GM19238 (cell line): ENCODE measurements around the gene LY9.

Experiments
- DNase-seq: peaks from one replicate; pipeline ENCODE4 v3.0.0; 2011; ENCODE audit warnings: low spot score; ENCODE audit not compliant: insufficient read length

LY9 gene

DNA sequence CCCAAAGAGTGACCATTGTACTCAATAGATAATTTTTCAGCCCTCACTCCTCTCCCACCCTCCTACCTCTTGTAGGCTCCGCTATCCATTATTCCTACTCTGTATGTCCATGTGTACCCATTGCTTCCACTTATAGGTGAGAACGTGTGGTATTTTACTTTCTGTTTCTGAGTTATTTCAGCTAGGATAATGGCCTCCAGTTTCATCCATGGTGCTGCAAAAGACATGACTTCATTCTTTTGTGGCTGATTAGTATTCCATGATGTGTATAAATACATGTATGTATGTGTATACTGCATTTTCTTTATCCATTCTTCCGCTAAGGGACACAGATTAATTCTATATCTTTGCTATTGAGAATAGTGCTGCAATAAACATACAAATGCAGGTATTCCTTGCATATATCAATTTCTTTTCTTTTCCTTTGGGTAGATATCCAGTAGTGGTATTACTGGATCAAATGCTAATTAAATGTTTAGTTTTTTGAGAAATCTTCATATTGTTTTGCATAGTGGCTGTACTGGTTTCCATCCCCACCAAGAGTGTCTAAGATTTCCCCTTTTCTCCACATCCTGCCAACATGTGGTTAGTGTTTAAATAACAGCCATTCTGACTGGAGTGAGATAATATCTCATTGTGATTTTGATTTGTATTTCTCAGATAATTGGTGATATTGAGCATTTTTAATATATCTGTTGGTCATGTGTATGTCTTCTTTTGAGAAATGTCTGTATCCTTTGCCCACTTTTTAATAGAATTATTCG, 4.9 kb downstream of the LY9 start:
- DNase-seq, result no peak

DNA sequence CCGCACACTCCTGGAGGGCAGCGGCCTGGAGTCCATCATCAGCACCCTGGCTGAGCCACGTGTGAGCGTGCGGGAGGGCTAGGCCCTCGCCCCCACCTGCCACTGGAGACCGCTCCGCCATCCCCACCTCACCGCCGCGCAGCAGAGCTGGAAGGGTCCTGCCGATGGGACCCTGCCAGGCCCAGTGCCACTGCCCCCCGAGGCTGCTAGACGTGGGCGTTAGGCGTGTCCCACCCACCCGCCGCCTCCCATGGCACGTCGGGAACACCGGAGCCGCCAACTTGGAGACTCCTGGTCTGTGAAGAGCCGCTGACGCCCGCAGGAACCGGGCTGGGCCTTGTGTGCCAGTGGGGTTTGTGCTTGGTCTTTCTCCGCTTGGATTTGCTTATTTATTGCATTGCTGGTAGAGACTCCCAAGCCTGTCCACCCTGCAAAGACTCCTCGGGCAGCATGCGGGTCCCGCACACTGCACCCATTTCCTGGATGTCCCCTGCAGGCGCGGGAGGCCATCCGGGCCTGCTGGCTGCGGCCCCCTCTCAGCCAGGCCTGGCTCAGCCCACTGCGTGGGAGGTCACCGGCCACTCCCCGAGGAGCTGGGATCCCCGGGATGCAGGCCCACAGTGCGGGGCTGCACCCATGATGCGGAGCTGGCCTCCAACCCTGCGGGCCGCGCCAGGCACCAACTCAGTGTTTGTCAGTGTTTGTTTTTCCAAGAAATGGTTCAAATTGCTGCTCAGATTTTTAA, 6.0 kb downstream of the LY9 start:
- DNase-seq, result no peak

DNA sequence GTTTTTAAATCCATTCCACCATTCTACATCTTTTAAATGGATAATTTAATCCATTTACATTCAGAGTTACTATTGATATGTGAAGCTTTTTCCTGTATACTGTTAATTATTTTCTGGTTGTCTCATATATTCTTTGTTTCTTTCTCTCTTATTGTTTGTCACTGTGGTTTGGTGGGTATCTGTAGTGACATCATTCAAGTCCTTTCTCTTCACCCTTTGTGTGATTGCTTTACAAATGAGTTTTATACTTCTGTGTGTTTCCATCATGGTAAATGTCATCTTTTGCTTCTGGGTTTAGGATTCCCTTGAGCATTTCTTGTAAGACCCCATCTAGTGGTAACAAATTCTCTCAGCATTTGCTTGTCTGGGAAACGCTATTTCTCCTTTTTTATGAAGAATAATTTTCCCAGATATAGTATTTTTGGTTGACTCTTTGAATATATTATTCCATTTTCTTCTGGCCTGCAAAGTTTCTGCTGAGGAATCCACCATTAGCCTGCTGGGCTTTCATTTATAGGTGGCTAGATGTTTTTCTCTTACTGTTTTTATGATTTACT, 10.2 kb downstream of the LY9 start:
- DNase-seq, result no peak

DNA sequence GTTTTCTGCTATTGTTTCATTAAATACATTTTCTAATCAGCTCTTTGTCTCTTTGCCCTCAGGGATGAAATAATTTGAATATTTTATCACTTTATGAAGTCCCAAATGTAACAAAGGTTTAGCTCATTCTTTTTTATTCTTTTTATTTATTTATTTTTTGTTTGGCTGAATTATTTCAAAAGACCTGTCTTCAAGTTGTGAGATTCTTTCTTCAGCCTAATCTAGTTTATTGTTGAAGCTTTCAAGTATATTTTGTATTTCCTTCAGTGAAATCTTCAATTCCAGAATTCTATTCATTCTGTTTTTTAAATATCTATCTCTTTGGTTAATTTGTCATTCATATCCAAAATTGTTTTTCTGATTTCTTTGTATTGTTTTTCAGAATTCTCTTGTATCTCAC, 10.8 kb downstream of the LY9 start:
- no peak for DNase-seq

DNA sequence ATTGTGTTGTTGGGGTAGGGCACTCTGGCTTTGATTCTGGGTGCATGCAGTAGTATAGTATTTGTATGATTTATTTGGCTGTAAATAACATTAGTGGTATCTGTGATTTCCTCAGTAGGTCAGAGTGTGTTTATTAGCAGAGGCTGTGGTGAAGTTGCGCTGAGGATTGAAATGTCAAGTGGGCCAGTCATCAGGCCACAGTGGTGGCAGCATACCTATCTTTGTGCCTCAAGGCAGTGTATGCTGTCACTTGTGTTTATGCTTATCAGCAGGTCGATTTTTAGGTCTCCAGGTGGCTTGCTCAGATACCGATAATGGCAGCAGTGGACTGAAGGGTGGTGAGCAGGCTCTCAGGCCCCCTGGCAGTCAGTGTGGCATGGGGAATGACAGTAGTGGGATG, 11.3 kb downstream of the LY9 start:
- DNase-seq, result no peak

DNA sequence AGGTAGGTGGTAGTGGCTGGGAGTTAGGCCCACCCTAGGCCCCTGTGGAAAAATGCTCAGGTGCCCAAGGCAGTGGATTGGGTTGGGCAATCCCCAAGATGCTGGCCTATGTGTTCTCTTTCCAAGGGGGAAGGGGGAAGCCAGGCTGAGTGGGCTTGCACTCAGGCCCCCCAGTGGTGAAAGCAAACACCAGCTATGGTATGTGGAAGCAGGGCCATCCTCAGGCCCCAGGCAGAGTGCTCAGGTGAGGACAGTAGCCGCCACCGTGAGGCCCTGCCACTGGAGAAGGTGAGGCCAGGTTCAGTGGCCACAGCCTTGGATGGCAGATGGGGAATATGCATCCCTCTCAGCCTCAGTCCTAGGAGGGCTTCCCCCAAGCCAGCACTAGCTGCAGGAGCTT, 11.8 kb downstream of the LY9 start:
- no peak for DNase-seq

DNA sequence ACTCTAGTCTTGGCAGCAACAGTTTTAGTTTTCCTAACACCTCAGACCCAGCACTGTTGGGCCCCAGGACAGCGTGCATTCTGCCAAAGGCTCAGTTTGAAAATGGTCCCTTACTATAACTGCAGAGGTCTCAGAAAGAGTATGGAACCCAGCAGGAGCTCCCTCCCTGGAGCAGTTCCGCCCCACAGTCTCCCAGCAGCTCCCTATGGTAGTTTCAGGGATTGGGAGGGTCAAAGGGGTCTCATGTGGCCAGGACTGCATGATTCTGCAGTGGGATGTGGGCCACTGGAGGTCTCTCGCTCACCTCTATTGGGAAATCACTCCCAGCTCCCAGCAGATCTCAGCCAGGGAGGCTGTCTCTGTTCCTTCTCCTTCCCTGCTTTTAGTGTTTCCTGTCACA, 12.3 kb downstream of the LY9 start:
- DNase-seq, result no peak

DNA sequence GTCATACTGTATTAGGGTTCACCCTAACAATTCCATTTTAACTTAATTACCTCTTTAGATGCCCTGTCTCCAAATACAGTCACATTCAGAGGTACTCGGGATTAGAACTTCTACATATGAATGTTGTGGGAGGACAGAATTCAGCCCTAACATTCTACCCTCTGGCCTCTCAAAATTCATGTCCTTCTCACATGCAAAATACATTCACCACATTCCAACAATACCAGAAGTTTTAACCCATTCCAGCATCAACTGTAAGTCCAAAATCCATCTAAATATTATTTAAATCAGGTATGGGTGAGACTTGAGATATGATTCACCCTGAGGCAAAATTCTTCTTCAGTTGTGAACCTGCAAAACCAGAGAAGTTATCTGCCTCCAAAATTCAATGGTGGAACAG, 14.5 kb downstream of the LY9 start:
- DNase-seq, result no peak

DNA sequence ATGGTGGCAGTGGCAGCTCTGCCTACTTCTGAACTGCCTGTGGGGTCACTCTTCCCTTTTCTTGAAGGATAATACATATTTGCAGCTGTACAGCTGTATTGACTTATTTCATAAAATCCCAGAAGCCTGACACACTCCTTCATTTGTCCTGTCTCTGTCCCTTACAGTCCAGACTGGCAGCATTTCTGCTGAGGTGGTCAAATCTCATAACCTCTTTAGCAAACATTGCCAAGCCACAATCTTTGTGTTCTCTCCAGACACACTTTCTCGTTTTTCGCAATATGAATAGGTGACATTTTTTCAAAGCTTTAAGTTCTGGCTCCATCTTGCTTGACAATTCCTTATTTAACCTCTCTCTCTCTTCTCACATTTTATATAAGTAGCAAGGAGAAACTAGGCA, 15.2 kb downstream of the LY9 start:
- DNase-seq, result no peak

DNA sequence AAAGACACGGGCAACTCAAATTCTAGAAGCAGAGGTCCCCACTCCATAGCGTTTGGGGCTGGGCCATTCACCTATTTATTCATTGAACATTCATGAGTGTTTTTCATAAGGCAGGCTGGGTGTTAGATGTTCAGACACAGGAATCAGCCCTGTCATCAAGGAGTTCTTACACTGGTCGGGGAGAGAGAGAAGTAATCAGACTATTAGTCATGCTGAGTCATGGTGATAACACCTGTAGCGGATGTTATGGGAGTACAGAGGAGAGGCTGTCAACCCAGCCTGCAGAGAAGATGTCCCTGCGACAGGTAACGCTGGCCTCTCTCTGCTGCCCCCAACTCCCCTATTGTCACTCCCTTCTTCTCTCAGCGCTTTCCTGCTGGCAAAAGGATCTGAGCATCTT, 17.2 kb downstream of the LY9 start:
- no peak for DNase-seq

DNA sequence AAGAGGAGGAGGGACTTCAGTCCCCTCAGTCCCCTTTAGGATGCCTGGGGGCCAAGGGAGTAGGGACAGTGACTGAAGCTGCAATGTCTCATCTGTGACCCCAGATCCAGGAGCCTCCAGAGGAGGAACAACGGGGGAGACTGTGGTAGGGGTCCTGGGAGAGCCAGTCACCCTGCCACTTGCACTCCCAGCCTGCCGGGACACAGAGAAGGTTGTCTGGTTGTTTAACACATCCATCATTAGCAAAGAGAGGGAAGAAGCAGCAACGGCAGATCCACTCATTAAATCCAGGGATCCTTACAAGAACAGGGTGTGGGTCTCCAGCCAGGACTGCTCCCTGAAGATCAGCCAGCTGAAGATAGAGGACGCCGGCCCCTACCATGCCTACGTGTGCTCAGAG, 18.3 kb downstream of the LY9 start:
- DNase-seq, result no peak

DNA sequence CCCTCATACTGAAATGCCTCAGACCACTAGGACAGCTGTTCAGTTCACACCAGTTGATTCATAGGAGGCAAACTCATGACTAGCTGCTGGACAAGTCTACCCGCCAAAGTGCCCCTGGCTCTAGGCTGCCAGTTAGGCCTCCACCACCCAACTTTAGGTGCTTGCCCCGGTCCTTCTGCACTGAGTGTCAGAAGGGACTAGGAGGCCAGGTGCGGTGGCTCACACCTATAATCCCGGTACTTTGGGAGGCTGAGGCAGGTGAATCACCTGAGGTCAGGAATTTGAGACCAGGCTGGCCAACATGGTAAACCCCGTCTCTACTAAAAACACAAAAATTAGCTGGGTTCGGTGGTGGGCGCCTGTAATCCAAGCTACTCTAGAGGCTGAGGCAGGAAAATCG, 18.9 kb downstream of the LY9 start:
- DNase-seq, result no peak

DNA sequence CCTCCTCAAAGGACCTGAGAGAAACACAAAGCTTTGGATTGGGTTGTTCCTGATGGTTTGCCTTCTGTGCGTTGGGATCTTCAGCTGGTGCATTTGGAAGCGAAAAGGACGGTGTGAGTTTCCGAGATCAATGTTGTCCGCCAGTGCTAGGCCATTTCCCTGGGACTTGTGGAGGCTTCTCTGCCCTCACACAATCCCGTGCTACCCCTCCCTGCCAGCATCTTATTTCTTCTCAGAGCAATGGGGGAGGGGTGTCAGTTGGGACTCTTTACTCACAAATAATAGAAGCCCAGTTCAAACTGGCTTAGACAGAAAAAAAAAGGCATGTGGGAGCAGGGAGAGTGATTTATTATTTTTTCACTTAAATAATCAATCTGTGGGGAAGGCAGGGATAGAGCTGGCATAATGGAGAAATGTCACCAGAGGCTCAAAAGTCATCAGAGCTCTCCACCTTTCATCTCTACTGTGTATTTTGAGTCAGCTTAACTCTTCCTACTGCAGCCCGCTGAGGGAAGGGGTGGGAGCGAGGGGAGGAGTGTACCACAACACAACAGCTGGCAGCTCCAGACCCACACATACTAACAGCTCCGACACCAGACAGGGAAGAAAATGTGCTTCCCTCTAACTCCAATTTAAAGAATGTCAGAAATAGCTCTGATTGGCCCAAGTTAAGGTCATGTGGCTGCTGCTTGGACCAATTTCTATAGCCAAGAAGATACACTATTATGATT, 22.4 kb downstream of the LY9 start:
- no peak for DNase-seq

DNA sequence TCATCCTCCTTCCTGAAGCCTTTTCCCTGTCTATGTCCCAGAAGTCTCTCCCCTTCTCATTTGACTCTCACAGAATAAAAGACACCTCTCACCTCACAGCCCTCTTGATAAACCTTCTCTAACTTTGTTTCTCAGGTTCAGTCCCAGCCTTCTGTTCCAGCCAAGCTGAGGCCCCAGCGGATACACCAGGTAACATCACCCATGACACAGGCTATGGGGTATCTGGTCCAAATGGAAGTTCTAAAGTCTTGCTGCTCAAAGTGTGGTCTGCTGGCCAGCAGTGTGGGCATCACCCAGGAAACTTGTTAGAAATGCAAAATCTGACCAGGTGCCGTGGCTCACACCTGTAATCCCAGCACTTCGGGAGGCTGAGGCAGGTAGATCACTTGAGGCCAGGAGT, 23.2 kb downstream of the LY9 start:
- DNase-seq, result no peak

DNA sequence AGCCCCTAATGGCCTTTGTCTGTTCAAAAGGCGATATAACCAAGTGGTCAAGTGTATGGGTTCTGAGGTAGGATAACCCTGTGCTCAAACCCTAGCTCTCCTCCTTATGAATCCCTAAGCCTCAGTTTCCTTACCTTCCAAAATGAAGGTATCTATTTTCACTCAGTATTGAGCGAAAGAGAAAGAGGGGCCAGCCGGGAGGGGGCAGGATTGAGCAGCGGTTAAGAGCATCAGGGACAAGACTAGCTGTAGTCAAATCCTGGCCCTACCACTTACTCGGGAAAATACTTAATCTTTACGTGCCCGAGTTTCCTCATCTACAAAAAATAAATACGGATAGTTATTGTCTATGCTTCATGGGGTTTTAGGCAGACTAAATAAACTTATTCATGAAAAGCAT, 25.7 kb downstream of the LY9 start:
- DNase-seq, result no peak

DNA sequence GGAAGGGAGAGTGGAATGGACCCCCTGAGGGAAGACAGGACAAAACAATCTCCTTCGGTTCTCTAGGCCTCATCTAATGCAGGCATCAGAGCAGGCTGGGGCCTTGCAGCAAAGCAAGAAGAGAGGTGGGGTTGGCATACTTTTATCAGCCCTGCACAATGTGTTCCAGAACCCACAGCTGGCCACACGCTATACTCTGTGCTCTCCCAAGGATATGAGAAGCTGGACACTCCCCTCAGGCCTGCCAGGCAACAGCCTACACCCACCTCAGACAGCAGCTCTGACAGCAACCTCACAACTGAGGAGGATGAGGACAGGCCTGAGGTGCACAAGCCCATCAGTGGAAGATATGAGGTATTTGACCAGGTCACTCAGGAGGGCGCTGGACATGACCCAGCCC, 27.3 kb downstream of the LY9 start:
- DNase-seq, result no peak

DNA sequence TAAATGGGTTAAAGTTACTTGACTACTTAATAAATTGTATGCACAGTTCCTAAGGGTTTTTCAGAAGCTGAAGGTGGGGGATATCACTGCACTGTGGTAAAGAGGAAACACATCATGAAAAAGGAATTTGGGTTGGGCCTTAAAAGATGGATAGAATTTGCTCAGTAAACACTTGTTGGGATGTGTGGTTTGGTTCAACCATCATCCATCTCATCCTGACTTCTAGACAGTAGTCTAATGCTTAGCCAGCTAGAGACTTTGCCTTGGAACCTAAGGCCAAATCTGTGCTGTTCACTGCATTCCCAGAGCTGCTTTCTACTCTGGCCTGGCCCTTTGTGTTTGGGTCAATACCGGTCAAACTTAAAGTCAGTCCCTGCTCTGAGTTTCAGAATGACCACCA, 30.6 kb downstream of the LY9 start:
- DNase-seq, result no peak

DNA sequence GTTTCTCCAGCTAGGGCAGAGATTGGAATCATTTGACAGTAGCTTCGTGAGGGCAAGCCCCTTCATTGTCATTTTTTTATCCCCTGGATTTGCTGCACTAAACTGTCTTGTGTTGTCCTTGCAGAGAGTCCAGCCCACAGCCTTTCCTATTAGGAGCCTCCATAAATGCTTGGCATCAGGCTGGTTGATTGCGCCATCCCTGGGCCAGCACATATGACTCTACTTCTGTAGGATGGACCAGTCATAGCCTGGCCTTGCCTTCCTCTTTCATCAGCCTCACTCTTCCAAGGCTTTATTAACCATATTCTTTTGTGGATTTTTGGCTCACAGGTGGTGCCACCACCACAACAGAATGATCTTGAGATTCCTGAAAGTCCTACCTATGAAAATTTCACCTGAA, 31.4 kb downstream of the LY9 start:
- DNase-seq, result no peak

DNA sequence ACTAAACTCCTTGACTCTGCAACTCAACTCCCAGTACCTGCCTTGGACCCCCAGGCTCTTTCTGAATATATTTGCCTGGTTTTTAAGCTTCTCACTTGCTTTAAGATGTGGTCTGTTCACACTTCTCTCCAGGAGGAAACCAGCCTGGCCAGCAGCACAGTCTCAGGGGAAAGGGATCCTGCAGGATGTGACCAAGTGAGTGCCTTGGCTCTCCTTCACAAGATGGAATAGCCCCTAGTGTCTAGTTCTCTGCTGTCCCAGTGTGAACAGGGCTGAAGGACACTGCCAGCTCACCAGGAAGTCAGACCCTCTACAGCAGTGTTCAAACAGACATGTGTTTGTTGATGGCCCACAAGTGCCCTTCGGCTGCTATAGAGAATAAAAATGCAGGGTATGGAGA, 33.8 kb downstream of the LY9 start:
- no peak for DNase-seq

DNA sequence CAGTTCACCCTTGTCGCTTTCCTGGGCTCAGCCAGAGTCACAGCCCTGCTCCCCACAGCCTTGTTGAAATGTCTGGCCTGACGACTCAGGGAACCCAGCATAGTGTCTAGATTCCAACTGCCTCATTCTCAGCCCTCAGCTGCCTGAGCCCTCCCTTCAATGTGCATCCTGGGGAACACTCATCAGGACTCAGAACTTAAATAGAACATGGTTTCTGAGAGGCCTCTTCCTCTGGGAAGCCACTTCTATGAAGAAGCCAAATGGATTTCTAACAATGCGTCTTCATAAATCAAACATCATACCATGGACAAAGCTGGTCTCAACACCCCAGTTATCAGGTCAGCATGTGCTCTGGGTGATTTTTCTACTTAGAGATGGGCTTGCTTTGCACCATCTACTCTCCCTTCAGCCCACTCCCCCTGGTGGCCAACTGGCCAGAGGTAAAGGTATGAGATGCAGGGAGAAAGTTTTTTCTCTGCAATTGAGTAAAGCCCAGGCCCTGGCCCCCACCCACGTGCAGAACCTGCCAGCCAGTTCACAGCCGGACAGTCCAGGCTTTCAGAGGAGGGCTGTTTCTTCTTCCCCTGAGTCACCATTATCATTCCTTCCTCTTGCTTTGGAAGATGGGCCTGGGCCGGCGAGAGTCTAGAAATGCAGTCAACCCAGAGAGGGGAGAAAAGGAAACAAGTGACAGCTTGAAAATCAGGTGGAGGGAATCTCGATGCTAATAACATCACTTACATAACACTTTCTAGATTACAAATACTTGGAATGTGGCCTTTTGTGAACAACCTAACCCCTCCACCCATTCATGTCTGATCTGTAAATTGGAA, 34.6 kb downstream of the LY9 start:
- peak; percentile 32 for DNase-seq

DNA sequence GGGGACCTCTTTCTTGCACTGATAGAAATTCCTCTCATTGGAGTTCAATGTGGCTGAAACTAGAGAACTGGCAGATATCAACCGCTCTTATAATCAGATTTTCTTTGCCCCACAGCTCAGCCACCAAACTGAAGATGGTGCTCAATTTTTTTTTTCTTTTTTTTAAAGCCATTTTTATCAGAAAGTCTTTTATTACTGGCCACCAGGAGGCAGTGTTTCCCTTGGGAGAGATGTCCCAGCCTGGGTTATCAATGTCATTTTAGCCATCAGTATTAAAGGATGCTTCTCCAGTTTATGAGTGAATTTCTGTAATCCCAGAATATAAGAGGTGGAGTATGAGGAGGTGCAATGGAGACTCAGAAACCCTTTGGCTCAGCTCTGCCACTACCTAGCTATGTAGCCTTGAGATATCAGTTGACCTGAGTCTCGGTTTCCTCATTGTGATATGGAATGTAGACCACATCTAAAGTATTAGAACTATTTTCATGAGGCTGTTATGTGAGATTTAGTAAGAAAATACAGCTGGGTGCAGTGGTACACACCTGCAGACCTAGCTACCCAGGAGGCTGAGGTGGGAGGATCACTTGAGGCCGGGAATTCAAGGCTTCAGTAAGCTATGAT, 39.1 kb downstream of the LY9 start:
- no peak for DNase-seq
